Stomach (tissue), 4 donors: ENCODE measurements around the gene SOWAHA.

Experiments used
- CTCF ChIP-seq, 7 experiments: fragments of 450-650 bp in 4 of 7; fragments of 200-600 bp in 3 of 7; sonication (generic) in 3 of 7; IDR thresholded peaks; one replicate each; pipeline ENCODE4 v1.5.1; 2016 to 2019; ENCODE audit warnings: antibody characterized with exemption in 7 of 7, control low read depth in 2 of 7, mild to moderate bottlenecking in 1 of 7
- EP300 ChIP-seq: sonication (generic); formaldehyde crosslinking; IDR thresholded peaks from one replicate; pipeline ENCODE4 v1.6.1; 2017; ENCODE audit warnings: antibody characterized with exemption
- POLR2A ChIP-seq, 4 donors: fragments of 450-650 bp; IDR thresholded peaks; one replicate each; pipeline ENCODE4 v1.6.1; 2016; ENCODE audit warnings: antibody characterized with exemption in 4 of 4, control low read depth in 2 of 4, mild to moderate bottlenecking in 1 of 4, moderate library complexity in 1 of 4
- POLR2AphosphoS5 ChIP-seq, 3 donors: sonication (generic); formaldehyde crosslinking; IDR thresholded peaks; one replicate each; pipeline ENCODE4 v1.6.1; 2016; ENCODE audit warnings: antibody characterized with exemption in 3 of 3

DNA sequence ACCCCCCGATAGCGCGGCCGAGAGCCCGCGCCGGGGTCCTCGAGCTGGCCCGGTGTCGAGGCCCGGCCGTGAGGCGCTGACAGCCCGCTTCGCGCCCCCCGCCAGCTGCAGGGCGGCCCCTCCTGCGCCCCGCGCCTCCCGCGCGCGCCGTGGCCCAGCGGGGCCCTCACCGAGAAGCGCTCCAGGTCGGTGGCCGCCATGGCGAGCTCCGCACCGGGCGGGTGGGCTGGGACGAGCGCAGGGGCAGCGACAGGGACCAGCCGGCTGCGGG is 36.2 kb upstream of the SOWAHA start:
- TF ChIP-seq CTCF (IDR thresholded peaks at IDR 0.05) (no peak), POLR2A (IDR thresholded peaks at IDR 0.05) (no peak), POLR2AphosphoS5 (IDR thresholded peaks at IDR 0.05) (no peak), EP300 (no peak)
